Keratinocyte (primary cell): ENCODE data around the gene PIGS. TPM values are rescaled to one million over a fixed set of nuclear protein-coding genes. Genes with fewer than 3 reads are reported as not detected.

Experiments
- DNase-seq: peaks from one replicate; pipeline ENCODE4 v3.0.0-alpha.2; 2011; ENCODE audit warnings: low read depth, missing footprints, low spot score
- FAIRE-seq: peaks from 2 replicates; lab custom pipeline; 2011; peaks lifted over from hg19 to GRCh38; lab: Jason Lieb, UNC
- H2AFZ ChIP-seq: 2 replicates; pipeline ENCODE4 v1.6.0; 2012; ENCODE audit warnings: low read length, control low read depth, inconsistent platforms; ENCODE audit not compliant: control insufficient read depth
- H3K27ac ChIP-seq: 2 replicates; pipeline ENCODE4 v1.5.1; 2011; ENCODE audit warnings: low read length; ENCODE audit not compliant: control insufficient read depth, insufficient read depth
- H3K27me3 ChIP-seq: 3 replicates; pipeline ENCODE4 v1.6.0; 2011; ENCODE audit warnings: low read length; ENCODE audit not compliant: control insufficient read depth, insufficient read depth; ENCODE audit errors: extremely low read depth
- H3K36me3 ChIP-seq, 2 experiments: 2 replicates in 1 of 2; 3 replicates in 1 of 2; pipeline ENCODE4 v1.5.1; 2011; ENCODE audit warnings: low read length in 2 of 2, mild to moderate bottlenecking in 1 of 2; ENCODE audit not compliant: control insufficient read depth in 2 of 2, insufficient read depth in 2 of 2; ENCODE audit errors: extremely low read depth in 1 of 2
- H3K4me1 ChIP-seq: 3 replicates; pipeline ENCODE4 v1.5.1; 2011; ENCODE audit warnings: low read length; ENCODE audit not compliant: control insufficient read depth, insufficient read depth; ENCODE audit errors: extremely low read depth
- H3K4me2 ChIP-seq: 3 replicates; pipeline ENCODE4 v1.6.0; 2011; ENCODE audit warnings: low read depth, low read length; ENCODE audit not compliant: control insufficient read depth, insufficient read depth; ENCODE audit errors: extremely low read depth
- H3K4me3 ChIP-seq, 3 experiments: fragments of 200-600 bp in 1 of 3; sonication (generic) in 1 of 3; 2 replicates in 2 of 3; 3 replicates in 1 of 3; pipeline ENCODE4 v1.5.1; 2011 to 2016; ENCODE audit warnings: low read length in 3 of 3, mild to moderate bottlenecking in 3 of 3, control low read depth in 2 of 3, inconsistent platforms in 1 of 3, low read depth in 1 of 3, mixed read lengths in 1 of 3, mixed run types in 1 of 3, moderate library complexity in 1 of 3; ENCODE audit not compliant: control insufficient read depth in 2 of 3, insufficient read depth in 2 of 3; ENCODE audit errors: extremely low read depth in 1 of 3
- H3K79me2 ChIP-seq: 2 replicates; pipeline ENCODE4 v1.6.0; 2012; ENCODE audit warnings: low read length; ENCODE audit not compliant: control insufficient read depth, insufficient read depth
- H3K9ac ChIP-seq: 3 replicates; pipeline ENCODE4 v1.6.0; 2011; ENCODE audit warnings: low read length; ENCODE audit not compliant: control insufficient read depth, insufficient read depth; ENCODE audit errors: extremely low read depth
- H3K9me1 ChIP-seq: 3 replicates; pipeline ENCODE4 v1.6.0; 2011; ENCODE audit warnings: low read length; ENCODE audit not compliant: control insufficient read depth, insufficient read depth; ENCODE audit errors: extremely low read depth
- H3K9me3 ChIP-seq: 2 replicates; pipeline ENCODE4 v1.5.1; 2012; ENCODE audit warnings: low read depth, low read length; ENCODE audit not compliant: control insufficient read depth
- H4K20me1 ChIP-seq: 3 replicates; pipeline ENCODE4 v1.6.0; 2011; ENCODE audit warnings: low read length; ENCODE audit not compliant: control insufficient read depth, insufficient read depth; ENCODE audit errors: extremely low read depth
- CTCF ChIP-seq, 3 experiments: IDR thresholded peaks in 1 of 3; conservative IDR thresholded peaks in 1 of 3; optimal IDR thresholded peaks in 1 of 3; 2 replicates in 2 of 3; 3 replicates in 1 of 3; pipeline versions ENCODE3 to v1.5.1; 2011; ENCODE audit warnings: low read length in 3 of 3, mild to moderate bottlenecking in 3 of 3, moderate library complexity in 2 of 3, control low read depth in 1 of 3, inconsistent platforms in 1 of 3; ENCODE audit not compliant: insufficient read depth in 2 of 3; ENCODE audit errors: extremely low read depth in 1 of 3
- EZH2 ChIP-seq: IDR thresholded peaks from one replicate; pipeline ENCODE4 v1.6.1; 2012; ENCODE audit warnings: inconsistent platforms, mild to moderate bottlenecking, low read length, moderate library complexity
- dilution Hi-C: fragments of 300-500 bp; cut with MboI; formaldehyde crosslinking; loops from one replicate; pipeline ENCODE4 v1.7.0; 2020; ENCODE audit warnings: low sequenced_read_pairs; ENCODE audit not compliant: extremely low pct_ligation_motif_present
- polyA plus RNA-seq, 5 experiments: library from polyadenylated mRNA; depleted of rRNA in 3 of 5; stranded (reverse) in 3 of 5; stranded (forward) in 1 of 5; unstranded in 1 of 5; fragments of >200 nt; gene quantifications; 1 replicate in 1 of 5; 2 replicates in 3 of 5; 3 replicates in 1 of 5; pipeline versions ENCODE4 v1.2.1 to v1.2.3, GENCODE V29; 2011 to 2012; ENCODE audit warnings: missing spikeins in 2 of 5, low read depth in 1 of 5, low replicate concordance in 1 of 5

The PIGS gene
- polyA plus RNA-seq, 1 donor (not counting 4 experiments of a cell fraction or from before 2014, with no cell fraction given): 33.6 TPM

- Histone ChIP-seq H3K27ac (no peak overlapping the region), H3K4me2 (no peak overlapping the region), H3K79me2 (no peaks in the 10 kb centered on the region), H2AFZ (no peak overlapping the region), H3K9me3 (no peaks in the 10 kb centered on the region), H3K36me3 (peaks cover 0 to 3% of the 10 kb centered on the region in 2 experiments), H3K27me3 (no peaks in the 10 kb centered on the region), H3K4me1 (no peaks in the 10 kb centered on the region), H3K9me1 (no peaks in the 10 kb centered on the region), H4K20me1 (no peaks in the 10 kb centered on the region), H3K4me3 (no peak overlapping the region), H3K9ac (no peak overlapping the region)
- no peak for TF ChIP-seq EZH2
- TF ChIP-seq CTCF (optimal IDR thresholded peaks at IDR 0.05 in 1 of 3, IDR thresholded peaks at IDR 0.05 in 1 of 3, conservative IDR thresholded peaks at IDR 0.05 in 1 of 3; ENCODE audit: extremely low read depth in 1 of 3, insufficient read depth in 2 of 3, low read length in 3 of 3): no peak
- dilution Hi-C loops: no loop called here
- no peak for DNase-seq
- no peak for FAIRE-seq
Measured at GRCh38 chr17:28545141-28545503, 26.2 kb downstream of the PIGS start.

- no peaks in the 10 kb centered on the region for H3K9me3 ChIP-seq
- DNase-seq: no peak
- H3K4me2 ChIP-seq: no peak overlapping the region
- H4K20me1 ChIP-seq: no peaks in the 10 kb centered on the region
- no peaks in the 10 kb centered on the region for H3K79me2 ChIP-seq
- no peak overlapping the region for H3K9ac ChIP-seq
- H3K9me1 ChIP-seq: no peaks in the 10 kb centered on the region
- no peaks in the 10 kb centered on the region for H3K4me1 ChIP-seq
- dilution Hi-C loops: no loop called here
- H3K27ac ChIP-seq: no peak overlapping the region
- H3K27me3 ChIP-seq: no peaks in the 10 kb centered on the region
- no peak for FAIRE-seq
- peaks cover 0 to 3% of the 10 kb centered on the region in 2 experiments for H3K36me3 ChIP-seq
- TF ChIP-seq EZH2 (no peak), CTCF (optimal IDR thresholded peaks at IDR 0.05 in 1 of 3, IDR thresholded peaks at IDR 0.05 in 1 of 3, conservative IDR thresholded peaks at IDR 0.05 in 1 of 3; ENCODE audit: extremely low read depth in 1 of 3, insufficient read depth in 2 of 3, low read length in 3 of 3) (no peak)
- H2AFZ ChIP-seq: no peak overlapping the region
- H3K4me3 ChIP-seq: no peak overlapping the region
Measured at GRCh38 chr17:28544402-28545140, 26.8 kb downstream of the PIGS start.
